HepG2 (cell line): Measurements from ENCODE around the gene EPC1. TPM values are rescaled to one million over a fixed set of nuclear protein-coding genes. Genes with fewer than 3 reads are reported as not detected.

ENCODE experiments used
- ATAC-seq: fragments of 200-7000 bp; cut with Tn5 transposase; 3 replicates; pipeline ENCODE4 v1.9.1; 2020; ENCODE audit warnings: mild to moderate bottlenecking, moderate library complexity
- BruUV-seq: library from RNA; stranded (reverse); fragments of 400-500 nt; replicated peaks from 2 replicates; lab custom pipeline; 2021; lab: Mats Ljungman, UMichigan
- CTCF ChIA-PET: fragments of 300-600 bp; formaldehyde crosslinking; extraction: SDS; loops from one replicate; lab custom pipeline; 2021; ENCODE audit warnings: low total read pairs, inconsistent platforms, low intra/inter-chr PET ratio; lab: Yijun Ruan, JAX
- POLR2A ChIA-PET: fragments of 350-600 bp; sonication (Branson Sonifier 250); formaldehyde crosslinking; loops from one replicate; lab custom pipeline; 2020; ENCODE audit warnings: antibody characterized with exemption, inconsistent platforms; lab: Yijun Ruan, JAX
- DNase-seq: peaks from one replicate; pipeline ENCODE4 v3.0.0-alpha.2; 2015; ENCODE audit warnings: low spot score
- FAIRE-seq: peaks from 3 replicates; lab custom pipeline; 2011; peaks lifted over from hg19 to GRCh38; lab: Jason Lieb, UNC
- H2AFZ ChIP-seq: one replicate; pipeline ENCODE4 v1.6.1; 2011; ENCODE audit warnings: low read length, inconsistent platforms
- H3K27ac ChIP-seq: fragments of 300-600 bp; 3 replicates; pipeline ENCODE4 v1.8.0; 2011; ENCODE audit warnings: mixed run types, mild to moderate bottlenecking, mixed read lengths, low read length, inconsistent platforms; ENCODE audit not compliant: insufficient read depth; ENCODE audit errors: extremely low read length
- H3K27me3 ChIP-seq, 2 experiments: fragments of 200-600 bp in 1 of 2; 2 replicates in 1 of 2; 3 replicates in 1 of 2; pipeline versions ENCODE4 v1.6.0 to v1.8.0; 2011; ENCODE audit warnings: low read length in 2 of 2, mild to moderate bottlenecking in 2 of 2, moderate library complexity in 2 of 2, inconsistent platforms in 1 of 2; ENCODE audit not compliant: insufficient read depth in 2 of 2, control insufficient read depth in 1 of 2
- H3K36me3 ChIP-seq, 2 experiments: fragments of 200-600 bp in 1 of 2; replicated peaks in 1 of 2; 2 replicates in 1 of 2; 3 replicates in 1 of 2; pipeline versions ENCODE4 v1.5.1 to v1.8.0; 2011; ENCODE audit warnings: low read length in 2 of 2, inconsistent platforms in 1 of 2; ENCODE audit not compliant: insufficient read depth in 2 of 2, control insufficient read depth in 1 of 2
- H3K4me1 ChIP-seq: 2 replicates; pipeline ENCODE4 v1.5.1; 2012; ENCODE audit warnings: low read length, inconsistent platforms; ENCODE audit not compliant: insufficient read depth
- H3K4me2 ChIP-seq: 2 replicates; pipeline ENCODE4 v1.6.0; 2011; ENCODE audit warnings: low read depth, low read length, inconsistent platforms
- H3K4me3 ChIP-seq, 3 experiments: fragments of 200-600 bp in 1 of 3; sonication (generic), shearing (Covaris generic) in 1 of 3; replicated peaks in 1 of 3; 2 replicates each; pipeline ENCODE4 v1.5.1; 2011 to 2016; ENCODE audit warnings: low read length in 3 of 3, inconsistent platforms in 2 of 3, low read depth in 2 of 3, mild to moderate bottlenecking in 2 of 3, control low read depth in 1 of 3, mixed read lengths in 1 of 3; ENCODE audit not compliant: insufficient read depth in 1 of 3
- H3K79me2 ChIP-seq: one replicate; pipeline ENCODE4 v1.6.1; 2011; ENCODE audit warnings: low read length, inconsistent platforms; ENCODE audit not compliant: insufficient read depth
- H3K9ac ChIP-seq: 2 replicates; pipeline ENCODE4 v1.6.0; 2011; ENCODE audit warnings: mild to moderate bottlenecking, low read depth, low read length, inconsistent platforms; ENCODE audit not compliant: insufficient read depth
- H3K9me3 ChIP-seq: 2 replicates; pipeline ENCODE4 v1.5.1; 2012; ENCODE audit warnings: mild to moderate bottlenecking, low read length
- H4K20me1 ChIP-seq: 2 replicates; pipeline ENCODE4 v1.6.0; 2011; ENCODE audit warnings: inconsistent platforms, mild to moderate bottlenecking, low read length, moderate library complexity; ENCODE audit not compliant: insufficient read depth
- BORCS8-MEF2B ChIP-seq: sonication (generic); formaldehyde crosslinking; IDR thresholded peaks from 2 replicates; pipeline ENCODE4 v1.8.0; 2022; ENCODE audit warnings: mild to moderate bottlenecking, missing genetic modification reagents
- CBFB ChIP-seq: sonication (generic); formaldehyde crosslinking; IDR thresholded peaks from 2 replicates; pipeline ENCODE4 v1.4.0; 2020; ENCODE audit warnings: missing genetic modification reagents
- GATAD2A ChIP-seq: IDR thresholded peaks from 2 replicates; pipeline ENCODE4 v1.6.1; 2016
- ISL2 ChIP-seq: sonication (generic); formaldehyde crosslinking; IDR thresholded peaks from 2 replicates; pipeline ENCODE4 v1.5.0; 2020; ENCODE audit warnings: missing genetic modification reagents
- MIXL1 ChIP-seq: IDR thresholded peaks from 2 replicates; pipeline ENCODE4 v1.6.1; 2016
- ZNF484 ChIP-seq: sonication (generic); formaldehyde crosslinking; IDR thresholded peaks from 2 replicates; pipeline ENCODE4 v1.5.1; 2020; ENCODE audit warnings: mild to moderate bottlenecking, low read depth, missing genetic modification reagents, borderline replicate concordance
- WGBS: methylation state at CpG from one replicate; pipeline ENCODE4 v1.1.6; 2017; ENCODE audit warnings: low lambda C conversion rate; 5-methylcytosine and 5-hydroxymethylcytosine counted together
- in situ Hi-C: cut with HindIII; loops from 2 replicates; pipeline ENCODE4 v1.10.0; 2017; ENCODE audit warnings: low pct_unique_long_range_greater_than_20kb; ENCODE audit not compliant: extremely low pct_ligation_motif_present
- intact Hi-C: fragments of 100-400 bp; cut with micrococcal nuclease; formaldehyde crosslinking; loops from one replicate; pipeline ENCODE4 v1.10.0; 2022; ENCODE audit not compliant: unreplicated experiment
- polyA plus RNA-seq, 8 experiments: library from polyadenylated mRNA; depleted of rRNA in 3 of 8; stranded (reverse) in 7 of 8; unstranded in 1 of 8; fragments of >200 nt; fragmentation: Illumina TruSeq in 4 of 8; extraction: Trizol in 4 of 8; gene quantifications; 2 replicates each; pipeline versions ENCODE4 v1.2.1 to v1.2.3, GENCODE V29; 2011 to 2016; ENCODE audit warnings: low read depth in 4 of 8, missing spikeins in 1 of 8, mixed read lengths in 1 of 8; ENCODE audit not compliant: insufficient read depth in 1 of 8
- total RNA-seq, 5 experiments: library from RNA; depleted of rRNA; stranded (reverse); fragments of >200 nt; fragmentation: Illumina TruSeq; extraction: Trizol; gene quantifications; 2 replicates each; pipeline ENCODE4 v1.2.3, GENCODE V29; 2016; ENCODE audit warnings: low read depth in 1 of 5
- TF ChIP-seq, protein P1 (sequence below): sonication (generic); formaldehyde crosslinking; IDR thresholded peaks from 2 replicates; pipeline ENCODE4 v1.5.0; 2020; ENCODE audit warnings: missing genetic modification reagents
- TF ChIP-seq, protein P2 (sequence below): sonication (generic); formaldehyde crosslinking; IDR thresholded peaks from 2 replicates; pipeline ENCODE4 v1.4.0; 2020; ENCODE audit warnings: low read depth, missing genetic modification reagents
- TF ChIP-seq, protein P3 (sequence below): sonication (generic); formaldehyde crosslinking; IDR thresholded peaks from 2 replicates; pipeline ENCODE4 v1.4.0; 2020; ENCODE audit warnings: missing genetic modification reagents
- TF ChIP-seq, protein P4 (sequence below): IDR thresholded peaks from 2 replicates; pipeline ENCODE4 v1.4.0; 2020; ENCODE audit warnings: mild to moderate bottlenecking, missing genetic modification reagents

EPC1 gene
- total and polyA plus RNA-seq, 2 of the 13 experiments (the other 11 are each of a cell fraction or from before 2014, with no cell fraction given) = 28.7 to 44.2 TPM

DNA sequence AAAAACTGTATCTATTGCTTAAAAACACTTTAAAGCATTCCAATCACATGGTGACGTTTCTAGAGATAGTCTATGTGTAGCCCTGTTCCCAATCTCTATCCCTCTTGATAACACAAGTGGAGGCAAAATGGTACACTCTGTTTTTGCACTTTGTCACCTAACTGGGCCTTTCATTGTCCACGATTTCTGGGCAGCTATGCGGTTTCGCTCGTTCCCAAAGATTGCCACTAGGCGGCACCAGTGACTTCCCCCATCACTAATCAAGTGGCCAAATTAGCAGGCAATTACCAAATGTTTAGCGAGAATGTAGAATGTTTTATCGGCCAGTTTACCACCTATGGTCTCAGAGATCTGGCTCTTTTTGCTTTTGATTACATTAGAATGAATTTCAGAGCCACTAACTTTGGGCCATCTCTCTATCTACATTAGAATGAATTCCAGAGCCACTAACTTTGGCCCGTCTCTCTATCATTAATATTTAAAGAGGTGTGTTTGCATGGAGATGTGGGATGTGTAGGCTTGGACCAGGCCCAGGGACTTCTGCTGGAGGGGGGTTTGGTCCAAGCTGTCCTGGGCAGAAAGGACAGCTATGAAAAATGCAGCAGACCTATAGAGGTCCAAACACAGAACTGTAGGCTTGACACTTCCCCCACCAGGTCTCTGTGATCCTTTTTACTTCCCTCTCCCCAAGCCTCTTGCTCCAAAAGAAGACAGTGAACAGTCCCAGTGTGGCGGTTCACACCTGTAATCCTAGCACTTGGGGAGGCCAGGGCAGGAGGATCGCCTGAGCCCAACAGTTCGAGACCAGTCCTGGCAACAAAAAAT is 90.1 kb downstream of the EPC1 start:
- no peaks in the 10 kb centered on the region for H3K27me3 ChIP-seq
- no peak overlapping the region for H3K27ac ChIP-seq
- no peak overlapping the region for H3K9ac ChIP-seq
- FAIRE-seq (peak; percentile 90), ATAC-seq (peak; percentile 75), DNase-seq (peak; percentile 40)
- CTCF ChIA-PET = interaction anchor here (0.6 to 2.4 kb wide), 3 partner anchors 89 to 111 kb away, joined by 3 to 22 read pairs (median 5); no protein-coding TSS in a partner anchor
- no peaks in the 10 kb centered on the region for H3K9me3 ChIP-seq
- in situ Hi-C loops (loop anchor here (5.0 kb wide), 1 partner anchor 110 kb away; no protein-coding TSS in a partner anchor), intact Hi-C loops (loop anchor here (2.0 kb wide), 2 partner anchors 90 to 110 kb away; partner anchors contain the start of gene EPC1)
- no peaks in the 10 kb centered on the region for H4K20me1 ChIP-seq
- H3K4me3 ChIP-seq = 0 out of 6 replicates have a peak overlapping the region, but pooled peaks of 1 of the 3 experiments have one; percentile 4
- POLR2A ChIA-PET = no interaction called here
- H2AFZ ChIP-seq = peak overlapping the region; percentile 39
- no TSS peak for BruUV-seq
- H3K36me3 ChIP-seq = no peaks in the 10 kb centered on the region
- peaks cover 11% of the 10 kb centered on the region; the same call in 1 of the 2 replicates for H3K4me1 ChIP-seq
- H3K4me2 ChIP-seq = peak overlapping the region; percentile 56
- H3K79me2 ChIP-seq = no peaks in the 10 kb centered on the region
- 24% methylated on average over 12 of the region's 12 CpGs for WGBS
- TF ChIP-seq, protein P1, sequence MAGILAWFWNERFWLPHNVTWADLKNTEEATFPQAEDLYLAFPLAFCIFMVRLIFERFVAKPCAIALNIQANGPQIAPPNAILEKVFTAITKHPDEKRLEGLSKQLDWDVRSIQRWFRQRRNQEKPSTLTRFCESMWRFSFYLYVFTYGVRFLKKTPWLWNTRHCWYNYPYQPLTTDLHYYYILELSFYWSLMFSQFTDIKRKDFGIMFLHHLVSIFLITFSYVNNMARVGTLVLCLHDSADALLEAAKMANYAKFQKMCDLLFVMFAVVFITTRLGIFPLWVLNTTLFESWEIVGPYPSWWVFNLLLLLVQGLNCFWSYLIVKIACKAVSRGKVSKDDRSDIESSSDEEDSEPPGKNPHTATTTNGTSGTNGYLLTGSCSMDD = no peak
- TF ChIP-seq MIXL1 (CRISPR knock-in tag) = peak; percentile 63
- TF ChIP-seq, protein P2, sequence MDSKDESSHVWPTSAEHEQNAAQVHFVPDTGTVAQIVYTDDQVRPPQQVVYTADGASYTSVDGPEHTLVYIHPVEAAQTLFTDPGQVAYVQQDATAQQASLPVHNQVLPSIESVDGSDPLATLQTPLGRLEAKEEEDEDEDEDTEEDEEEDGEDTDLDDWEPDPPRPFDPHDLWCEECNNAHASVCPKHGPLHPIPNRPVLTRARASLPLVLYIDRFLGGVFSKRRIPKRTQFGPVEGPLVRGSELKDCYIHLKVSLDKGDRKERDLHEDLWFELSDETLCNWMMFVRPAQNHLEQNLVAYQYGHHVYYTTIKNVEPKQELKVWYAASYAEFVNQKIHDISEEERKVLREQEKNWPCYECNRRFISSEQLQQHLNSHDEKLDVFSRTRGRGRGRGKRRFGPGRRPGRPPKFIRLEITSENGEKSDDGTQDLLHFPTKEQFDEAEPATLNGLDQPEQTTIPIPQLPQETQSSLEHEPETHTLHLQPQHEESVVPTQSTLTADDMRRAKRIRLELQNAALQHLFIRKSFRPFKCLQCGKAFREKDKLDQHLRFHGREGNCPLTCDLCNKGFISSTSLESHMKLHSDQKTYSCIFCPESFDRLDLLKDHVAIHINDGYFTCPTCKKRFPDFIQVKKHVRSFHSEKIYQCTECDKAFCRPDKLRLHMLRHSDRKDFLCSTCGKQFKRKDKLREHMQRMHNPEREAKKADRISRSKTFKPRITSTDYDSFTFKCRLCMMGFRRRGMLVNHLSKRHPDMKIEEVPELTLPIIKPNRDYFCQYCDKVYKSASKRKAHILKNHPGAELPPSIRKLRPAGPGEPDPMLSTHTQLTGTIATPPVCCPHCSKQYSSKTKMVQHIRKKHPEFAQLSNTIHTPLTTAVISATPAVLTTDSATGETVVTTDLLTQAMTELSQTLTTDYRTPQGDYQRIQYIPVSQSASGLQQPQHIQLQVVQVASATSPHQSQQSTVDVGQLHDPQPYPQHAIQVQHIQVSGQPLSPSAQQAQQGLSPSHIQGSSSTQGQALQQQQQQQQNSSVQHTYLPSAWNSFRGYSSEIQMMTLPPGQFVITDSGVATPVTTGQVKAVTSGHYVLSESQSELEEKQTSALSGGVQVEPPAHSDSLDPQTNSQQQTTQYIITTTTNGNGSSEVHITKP (CRISPR knock-in tag) = peak; percentile 51; the same call in 1 of the 2 replicates
- 0 out of 2 replicates have a peak, but pooled peaks have one; percentile 11 for TF ChIP-seq GATAD2A (CRISPR knock-in tag)
- TF ChIP-seq, protein P3, sequence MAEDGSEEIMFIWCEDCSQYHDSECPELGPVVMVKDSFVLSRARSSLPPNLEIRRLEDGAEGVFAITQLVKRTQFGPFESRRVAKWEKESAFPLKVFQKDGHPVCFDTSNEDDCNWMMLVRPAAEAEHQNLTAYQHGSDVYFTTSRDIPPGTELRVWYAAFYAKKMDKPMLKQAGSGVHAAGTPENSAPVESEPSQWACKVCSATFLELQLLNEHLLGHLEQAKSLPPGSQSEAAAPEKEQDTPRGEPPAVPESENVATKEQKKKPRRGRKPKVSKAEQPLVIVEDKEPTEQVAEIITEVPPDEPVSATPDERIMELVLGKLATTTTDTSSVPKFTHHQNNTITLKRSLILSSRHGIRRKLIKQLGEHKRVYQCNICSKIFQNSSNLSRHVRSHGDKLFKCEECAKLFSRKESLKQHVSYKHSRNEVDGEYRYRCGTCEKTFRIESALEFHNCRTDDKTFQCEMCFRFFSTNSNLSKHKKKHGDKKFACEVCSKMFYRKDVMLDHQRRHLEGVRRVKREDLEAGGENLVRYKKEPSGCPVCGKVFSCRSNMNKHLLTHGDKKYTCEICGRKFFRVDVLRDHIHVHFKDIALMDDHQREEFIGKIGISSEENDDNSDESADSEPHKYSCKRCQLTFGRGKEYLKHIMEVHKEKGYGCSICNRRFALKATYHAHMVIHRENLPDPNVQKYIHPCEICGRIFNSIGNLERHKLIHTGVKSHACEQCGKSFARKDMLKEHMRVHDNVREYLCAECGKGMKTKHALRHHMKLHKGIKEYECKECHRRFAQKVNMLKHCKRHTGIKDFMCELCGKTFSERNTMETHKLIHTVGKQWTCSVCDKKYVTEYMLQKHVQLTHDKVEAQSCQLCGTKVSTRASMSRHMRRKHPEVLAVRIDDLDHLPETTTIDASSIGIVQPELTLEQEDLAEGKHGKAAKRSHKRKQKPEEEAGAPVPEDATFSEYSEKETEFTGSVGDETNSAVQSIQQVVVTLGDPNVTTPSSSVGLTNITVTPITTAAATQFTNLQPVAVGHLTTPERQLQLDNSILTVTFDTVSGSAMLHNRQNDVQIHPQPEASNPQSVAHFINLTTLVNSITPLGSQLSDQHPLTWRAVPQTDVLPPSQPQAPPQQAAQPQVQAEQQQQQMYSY = no peak
- no peak for TF ChIP-seq ZNF484 (CRISPR knock-in tag)
- no peak for TF ChIP-seq BORCS8-MEF2B (CRISPR knock-in tag)
- TF ChIP-seq CBFB (CRISPR knock-in tag) = 0 out of 2 replicates have a peak, but pooled peaks have one; percentile 28
- TF ChIP-seq, protein P4, sequence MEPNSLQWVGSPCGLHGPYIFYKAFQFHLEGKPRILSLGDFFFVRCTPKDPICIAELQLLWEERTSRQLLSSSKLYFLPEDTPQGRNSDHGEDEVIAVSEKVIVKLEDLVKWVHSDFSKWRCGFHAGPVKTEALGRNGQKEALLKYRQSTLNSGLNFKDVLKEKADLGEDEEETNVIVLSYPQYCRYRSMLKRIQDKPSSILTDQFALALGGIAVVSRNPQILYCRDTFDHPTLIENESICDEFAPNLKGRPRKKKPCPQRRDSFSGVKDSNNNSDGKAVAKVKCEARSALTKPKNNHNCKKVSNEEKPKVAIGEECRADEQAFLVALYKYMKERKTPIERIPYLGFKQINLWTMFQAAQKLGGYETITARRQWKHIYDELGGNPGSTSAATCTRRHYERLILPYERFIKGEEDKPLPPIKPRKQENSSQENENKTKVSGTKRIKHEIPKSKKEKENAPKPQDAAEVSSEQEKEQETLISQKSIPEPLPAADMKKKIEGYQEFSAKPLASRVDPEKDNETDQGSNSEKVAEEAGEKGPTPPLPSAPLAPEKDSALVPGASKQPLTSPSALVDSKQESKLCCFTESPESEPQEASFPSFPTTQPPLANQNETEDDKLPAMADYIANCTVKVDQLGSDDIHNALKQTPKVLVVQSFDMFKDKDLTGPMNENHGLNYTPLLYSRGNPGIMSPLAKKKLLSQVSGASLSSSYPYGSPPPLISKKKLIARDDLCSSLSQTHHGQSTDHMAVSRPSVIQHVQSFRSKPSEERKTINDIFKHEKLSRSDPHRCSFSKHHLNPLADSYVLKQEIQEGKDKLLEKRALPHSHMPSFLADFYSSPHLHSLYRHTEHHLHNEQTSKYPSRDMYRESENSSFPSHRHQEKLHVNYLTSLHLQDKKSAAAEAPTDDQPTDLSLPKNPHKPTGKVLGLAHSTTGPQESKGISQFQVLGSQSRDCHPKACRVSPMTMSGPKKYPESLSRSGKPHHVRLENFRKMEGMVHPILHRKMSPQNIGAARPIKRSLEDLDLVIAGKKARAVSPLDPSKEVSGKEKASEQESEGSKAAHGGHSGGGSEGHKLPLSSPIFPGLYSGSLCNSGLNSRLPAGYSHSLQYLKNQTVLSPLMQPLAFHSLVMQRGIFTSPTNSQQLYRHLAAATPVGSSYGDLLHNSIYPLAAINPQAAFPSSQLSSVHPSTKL = peak; percentile 19; the same call in 1 of the 2 replicates
- no peak for TF ChIP-seq ISL2
